ENCODE data around the gene SLC17A9. TPM values are rescaled to one million over a fixed set of nuclear protein-coding genes. Genes with fewer than 3 reads are reported as not detected.

The SLC17A9 gene
- total RNA-seq, 1 donor from 2014 or later, result 5.3 TPM

- Mint-ChIP-seq H3K36me3 (no peaks in the 10 kb centered on the region), H3K27ac (no peak overlapping the region), H3K4me3 (no peak overlapping the region), H3K4me1 (peaks cover 20% of the 10 kb centered on the region), H3K27me3 (ENCODE audit: low read depth) (no peaks in the 10 kb centered on the region), H3K9me3 (no peaks in the 10 kb centered on the region)
- no peak for DNase-seq (ENCODE audit: low spot score in 2 of 2, unreplicated experiment in 2 of 2)
- no peak for TF ChIP-seq CTCF (IDR thresholded peaks at IDR 0.05; ENCODE audit: unreplicated experiment)
Measured at GRCh38 chr20:62935204-62935967, 17.1 kb upstream of the SLC17A9 start.

DNA sequence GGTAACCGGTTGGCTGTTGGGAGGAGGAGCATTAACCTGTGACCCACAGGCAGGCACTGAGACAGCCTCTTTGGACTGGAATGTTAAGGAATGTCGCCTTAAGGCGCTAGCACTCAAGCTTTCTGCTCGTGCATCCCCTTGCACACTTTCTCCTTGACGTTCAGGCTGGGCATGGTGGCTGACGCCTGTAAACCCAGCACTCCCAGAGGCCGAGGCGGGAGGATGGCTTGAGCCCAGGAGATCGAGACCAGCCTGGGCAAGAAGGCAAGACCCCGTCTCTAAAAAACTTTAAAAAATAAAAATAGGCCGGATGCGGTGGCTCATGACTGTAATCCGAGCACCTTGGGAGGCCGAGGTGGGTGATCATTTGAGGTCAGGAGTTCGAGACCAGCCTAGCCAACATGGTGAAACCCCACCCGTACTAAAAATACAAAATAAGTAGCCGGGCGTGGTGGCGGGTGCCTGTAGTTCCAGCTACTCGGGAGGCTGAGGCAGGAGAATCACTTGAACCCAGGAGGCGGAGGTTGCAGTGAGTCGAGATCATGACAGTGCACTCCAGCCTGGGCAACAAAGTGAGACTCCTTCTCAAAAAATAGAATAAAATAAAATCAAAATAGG lies 16.4 kb upstream of the SLC17A9 start:
- peaks cover 20% of the 10 kb centered on the region for H3K4me1 Mint-ChIP-seq
- H3K4me3 Mint-ChIP-seq, result no peak overlapping the region
- H3K9me3 Mint-ChIP-seq, result no peaks in the 10 kb centered on the region
- no peaks in the 10 kb centered on the region for H3K36me3 Mint-ChIP-seq
- H3K27ac Mint-ChIP-seq, result no peak overlapping the region
- H3K27me3 Mint-ChIP-seq (ENCODE audit: low read depth), result no peaks in the 10 kb centered on the region
- no peak for DNase-seq (ENCODE audit: low spot score in 2 of 2, unreplicated experiment in 2 of 2)
- no peak for TF ChIP-seq CTCF (IDR thresholded peaks at IDR 0.05; ENCODE audit: unreplicated experiment)

DNA sequence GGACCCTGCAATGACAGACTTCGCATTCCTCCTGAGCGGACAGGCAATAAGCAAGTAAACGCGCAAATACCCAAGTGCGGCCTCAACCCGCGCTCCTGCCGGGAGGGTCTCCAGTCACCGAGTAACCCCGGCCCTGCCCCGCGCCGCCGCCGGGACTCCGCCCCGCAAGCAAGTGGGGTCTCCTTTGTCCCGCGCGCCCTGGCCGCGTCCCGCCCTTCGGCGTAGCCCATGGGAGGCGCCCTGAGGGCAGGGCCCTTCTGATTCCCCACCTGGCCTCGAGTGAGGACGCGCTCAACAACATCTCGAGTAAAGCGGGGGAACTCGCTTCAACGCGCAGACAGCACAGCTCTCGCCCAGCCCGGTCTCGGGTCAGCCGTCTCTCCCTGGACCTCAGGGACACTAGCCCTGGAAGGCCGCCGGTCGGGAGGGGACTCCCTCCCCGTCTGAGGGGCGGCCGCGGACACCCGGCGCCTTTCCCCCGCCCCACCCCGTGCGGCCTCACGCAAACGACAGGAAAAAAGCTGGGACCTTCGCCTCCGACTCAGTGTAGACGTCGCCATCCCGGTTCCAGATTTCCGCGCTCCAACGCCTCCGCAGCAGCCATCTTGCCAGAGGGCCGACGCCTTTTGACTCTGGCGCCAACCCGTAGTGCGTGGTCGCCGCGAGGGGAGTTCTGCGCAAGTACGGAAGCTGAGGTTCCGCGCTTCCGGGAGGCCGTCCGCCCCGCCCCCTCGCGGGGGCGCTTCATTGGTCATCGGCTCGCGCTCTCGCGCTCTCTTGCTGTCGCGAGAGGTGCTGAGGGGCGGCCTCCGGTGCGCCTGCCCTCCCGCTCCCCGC lies 15.0 kb upstream of the SLC17A9 start:
- TF ChIP-seq CTCF (IDR thresholded peaks at IDR 0.05; ENCODE audit: unreplicated experiment), result no peak
- DNase-seq (ENCODE audit: low spot score in 2 of 2, unreplicated experiment in 2 of 2), result peak; percentile 96 to 97
- Mint-ChIP-seq H3K4me3 (no peak overlapping the region), H3K27ac (peak overlapping the region; percentile 98), H3K9me3 (no peaks in the 10 kb centered on the region), H3K4me1 (peaks cover 20% of the 10 kb centered on the region), H3K27me3 (ENCODE audit: low read depth) (no peaks in the 10 kb centered on the region), H3K36me3 (peaks cover 7% of the 10 kb centered on the region)

- H3K27me3 Mint-ChIP-seq (ENCODE audit: low read depth), result no peaks in the 10 kb centered on the region
- no peak for TF ChIP-seq CTCF (IDR thresholded peaks at IDR 0.05; ENCODE audit: unreplicated experiment)
- H3K9me3 Mint-ChIP-seq, result no peaks in the 10 kb centered on the region
- peaks cover 12% of the 10 kb centered on the region for H3K36me3 Mint-ChIP-seq
- peak in 1 of 2 experiments; percentile 66 for DNase-seq (ENCODE audit: low spot score in 2 of 2, unreplicated experiment in 2 of 2)
- H3K4me1 Mint-ChIP-seq, result peaks cover 20% of the 10 kb centered on the region
- peak within 1 kb of the TSS; percentile 98 for H3K27ac Mint-ChIP-seq
- H3K4me3 Mint-ChIP-seq, result peak within 1 kb of the TSS; percentile 86
Measured at GRCh38 chr20:62938105-62938888, 14.2 kb upstream of the SLC17A9 start, which contains the start of gene GID8. TSS of gene GID8 (plus strand) at chr20:62938147. CDS start at chr20:62941503, 3,356 bp downstream.

DNA sequence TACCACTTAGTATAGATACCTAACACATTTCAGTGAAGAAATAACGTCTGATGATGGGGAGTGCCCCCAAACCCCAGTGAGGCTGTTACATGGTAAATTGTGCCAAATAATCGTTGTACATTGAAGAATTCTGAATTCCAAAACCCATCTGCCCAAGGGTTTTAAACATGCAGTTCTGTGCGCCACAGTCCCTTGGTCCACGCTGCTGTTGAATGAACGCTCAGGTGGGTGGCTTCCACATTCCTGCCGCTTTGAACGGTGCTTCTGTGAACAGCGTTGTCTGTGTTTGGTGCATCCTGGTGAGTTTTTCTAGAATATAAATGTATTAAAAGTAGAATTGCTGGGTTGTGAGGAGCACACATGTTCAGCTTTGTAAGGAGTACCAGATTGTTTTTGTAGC lies 11.6 kb upstream of the SLC17A9 start:
- DNase-seq (ENCODE audit: low spot score in 2 of 2, unreplicated experiment in 2 of 2), result no peak
- H3K4me1 Mint-ChIP-seq, result peaks cover 20% of the 10 kb centered on the region
- no peaks in the 10 kb centered on the region for H3K9me3 Mint-ChIP-seq
- TF ChIP-seq CTCF (IDR thresholded peaks at IDR 0.05; ENCODE audit: unreplicated experiment), result no peak
- H3K4me3 Mint-ChIP-seq, result no peak overlapping the region
- peak overlapping the region; percentile 9 for H3K27ac Mint-ChIP-seq
- H3K27me3 Mint-ChIP-seq (ENCODE audit: low read depth), result no peaks in the 10 kb centered on the region
- H3K36me3 Mint-ChIP-seq, result peaks cover 21% of the 10 kb centered on the region
